ENCODE data around the gene DDAH2. TPM values are rescaled to one million over a fixed set of nuclear protein-coding genes. Genes with fewer than 3 reads are reported as not detected.
A peak's percentile ranks its signal among the peaks of the same experiment; 100 is the strongest.

The DDAH2 gene
- total RNA-seq, 3 donors from 2014 or later (not counting 1 experiment from before 2014, with no cell fraction given): 22.3 to 36.1 (median 24.6) TPM

- Histone ChIP-seq H3K27ac (ENCODE audit: low read length) (no peak within 1 kb of the TSS), H3K36me3 (ENCODE audit: control insufficient read depth, insufficient read depth, low read length) (no peaks in the 10 kb centered on the region), H3K4me3 (ENCODE audit: low read length) (no peak within 1 kb of the TSS), H3K27me3 (ENCODE audit: control insufficient read depth, insufficient read depth, low read length) (no peaks in the 10 kb centered on the region), H3K9me3 (ENCODE audit: control insufficient read depth, insufficient read depth, low read length) (no peaks in the 10 kb centered on the region), H3K4me1 (ENCODE audit: control insufficient read depth, insufficient read depth, low read length) (peaks cover 14% of the 10 kb centered on the region)
- Mint-ChIP-seq H3K9me3 (no peaks in the 10 kb centered on the region), H3K27me3 (ENCODE audit: low read depth in 2 of 2) (peaks cover 0 to 3% of the 10 kb centered on the region in 2 donors), H3K36me3 (no peaks in the 10 kb centered on the region), H3K27ac (peak within 1 kb of the TSS in 1 of 2 donors; percentile 54), H3K4me3 (no peak within 1 kb of the TSS), H3K4me1 (peaks cover 16 to 21% of the 10 kb centered on the region in 2 donors)
- WGBS (ENCODE audit: insufficient coverage): 86% methylated on average over 16 of the region's 16 CpGs
- DNase-seq (no peak), ATAC-seq (no peak)
- no peak for TF ChIP-seq CTCF (IDR thresholded peaks at IDR 0.05)
- intact Hi-C loops (cut with micrococcal nuclease): no loop called here
Measured at GRCh38 chr6:31715022-31715958, 13.8 kb downstream of the DDAH2 start, which contains the start of gene LY6G6D. LY6G6D (plus strand) TSS chr6:31715348; CDS start chr6:31715356, 8 bp downstream.

GRCh38 chr6:31713991-31714684 lies 15.0 kb downstream of the DDAH2 start:
- intact Hi-C loops (cut with micrococcal nuclease): no loop called here
- H3K36me3 ChIP-seq (ENCODE audit: control insufficient read depth, insufficient read depth, low read length): no peaks in the 10 kb centered on the region
- H3K27ac ChIP-seq (ENCODE audit: low read length): no peak overlapping the region
- peaks cover 14% of the 10 kb centered on the region for H3K4me1 ChIP-seq (ENCODE audit: control insufficient read depth, insufficient read depth, low read length)
- Mint-ChIP-seq H3K4me1 (peaks cover 16 to 21% of the 10 kb centered on the region in 2 donors), H3K27me3 (ENCODE audit: low read depth in 2 of 2) (peaks cover 0 to 3% of the 10 kb centered on the region in 2 donors), H3K36me3 (no peaks in the 10 kb centered on the region), H3K27ac (peak overlapping the region in 1 of 2 donors; percentile 54), H3K4me3 (no peak overlapping the region), H3K9me3 (no peaks in the 10 kb centered on the region)
- DNase-seq (no peak), ATAC-seq (no peak)
- no peaks in the 10 kb centered on the region for H3K27me3 ChIP-seq (ENCODE audit: control insufficient read depth, insufficient read depth, low read length)
- no peaks in the 10 kb centered on the region for H3K9me3 ChIP-seq (ENCODE audit: control insufficient read depth, insufficient read depth, low read length)
- no peak for TF ChIP-seq CTCF (IDR thresholded peaks at IDR 0.05)
- WGBS (ENCODE audit: insufficient coverage): 76% methylated on average over 5 of the region's 5 CpGs
- no peak overlapping the region for H3K4me3 ChIP-seq (ENCODE audit: low read length)

- Mint-ChIP-seq H3K4me3 (no peak overlapping the region), H3K4me1 (peaks cover 16 to 21% of the 10 kb centered on the region in 2 donors), H3K9me3 (no peaks in the 10 kb centered on the region), H3K27me3 (ENCODE audit: low read depth in 2 of 2) (peaks cover 0 to 3% of the 10 kb centered on the region in 2 donors), H3K27ac (no peak overlapping the region), H3K36me3 (no peaks in the 10 kb centered on the region)
- intact Hi-C loops (cut with micrococcal nuclease): no loop called here
- no peaks in the 10 kb centered on the region for H3K27me3 ChIP-seq (ENCODE audit: control insufficient read depth, insufficient read depth, low read length)
- 87% methylated on average over 4 of the region's 4 CpGs for whole genome bisulfite sequencing (ENCODE audit: insufficient coverage)
- no peak for TF ChIP-seq CTCF (IDR thresholded peaks at IDR 0.05)
- no peaks in the 10 kb centered on the region for H3K36me3 ChIP-seq (ENCODE audit: control insufficient read depth, insufficient read depth, low read length)
- H3K4me3 ChIP-seq (ENCODE audit: low read length): no peak overlapping the region
- no peak for DNase-seq
- no peaks in the 10 kb centered on the region for H3K9me3 ChIP-seq (ENCODE audit: control insufficient read depth, insufficient read depth, low read length)
- no peak for ATAC-seq
- H3K4me1 ChIP-seq (ENCODE audit: control insufficient read depth, insufficient read depth, low read length): peaks cover 14% of the 10 kb centered on the region
- H3K27ac ChIP-seq (ENCODE audit: low read length): no peak overlapping the region
Measured at GRCh38 chr6:31713465-31713864, 15.6 kb downstream of the DDAH2 start.

Data from natural killer cell (primary cell).